ENCODE measurements around the gene CARNS1.

- TF ChIP-seq CTCF (IDR thresholded peaks at IDR 0.05), result no peak
- no peak for TF ChIP-seq POLR2A (IDR thresholded peaks at IDR 0.05)
- TF ChIP-seq POLR2AphosphoS5 (IDR thresholded peaks at IDR 0.05), result no peak
These were observed 45.0 kb upstream of the CARNS1 start for GRCh38 chr11:67370351-67371076.

Data from breast epithelium (tissue), 3 donors.